Left ventricle myocardium inferior (tissue), 1 donor: ENCODE measurements around the gene LAMP5. TPM values are rescaled to one million over a fixed set of nuclear protein-coding genes. Genes with fewer than 3 reads are reported as not detected.

Source experiments
- DNase-seq: peaks from one replicate; pipeline ENCODE4 v3.0.0-alpha.2; 2020
- H3K27ac ChIP-seq: fragments of 200-600 bp; replicated peaks from 2 replicates; pipeline ENCODE4 v1.8.0; 2021
- H3K27me3 ChIP-seq: fragments of 200-600 bp; 2 replicates; pipeline ENCODE4 v1.8.0; 2021; ENCODE audit warnings: low read depth
- H3K36me3 ChIP-seq: fragments of 200-600 bp; 2 replicates; pipeline ENCODE4 v1.8.0; 2021
- H3K4me1 ChIP-seq: fragments of 200-600 bp; 2 replicates; pipeline ENCODE4 v1.8.0; 2021
- H3K4me3 ChIP-seq: fragments of 200-600 bp; 2 replicates; pipeline ENCODE4 v1.8.0; 2021; ENCODE audit warnings: mild to moderate bottlenecking, moderate library complexity
- H3K9me3 ChIP-seq: fragments of 200-600 bp; replicated peaks from 2 replicates; pipeline ENCODE4 v1.8.0; 2021
- CTCF ChIP-seq: fragments of 200-600 bp; IDR thresholded peaks from 2 replicates; pipeline ENCODE4 v1.8.0; 2021; ENCODE audit warnings: antibody characterized with exemption, mild to moderate bottlenecking, borderline replicate concordance
- intact Hi-C: fragments of 100-400 bp; cut with micrococcal nuclease; formaldehyde crosslinking; loops from one replicate; pipeline ENCODE4 v1.11.0; 2022
- total RNA-seq: library from RNA; stranded (reverse); fragmentation: NEBNext Ultra II Directional; extraction: Animal tissue kit (Norgen Biotek cat#: 25700); gene quantifications from one replicate; pipeline ENCODE4 v1.2.1, GENCODE V29; 2021
- donor health status: DM: no; HTN: yes; CAD: no; lungs with severe emphysema.

The LAMP5 gene
- total RNA-seq, 1 donor from 2014 or later = not detected

GRCh38 chr20:9517297-9518162, 3.1 kb downstream of the LAMP5 start:
- Histone ChIP-seq H3K27ac (no peak overlapping the region), H3K36me3 (no peaks in the 10 kb centered on the region), H3K9me3 (no peaks in the 10 kb centered on the region), H3K4me3 (no peak overlapping the region), H3K4me1 (peaks cover 28% of the 10 kb centered on the region), H3K27me3 (peaks cover 99% of the 10 kb centered on the region)
- TF ChIP-seq CTCF = no peak
- intact Hi-C loops = no loop called here
- DNase-seq = no peak

DNA sequence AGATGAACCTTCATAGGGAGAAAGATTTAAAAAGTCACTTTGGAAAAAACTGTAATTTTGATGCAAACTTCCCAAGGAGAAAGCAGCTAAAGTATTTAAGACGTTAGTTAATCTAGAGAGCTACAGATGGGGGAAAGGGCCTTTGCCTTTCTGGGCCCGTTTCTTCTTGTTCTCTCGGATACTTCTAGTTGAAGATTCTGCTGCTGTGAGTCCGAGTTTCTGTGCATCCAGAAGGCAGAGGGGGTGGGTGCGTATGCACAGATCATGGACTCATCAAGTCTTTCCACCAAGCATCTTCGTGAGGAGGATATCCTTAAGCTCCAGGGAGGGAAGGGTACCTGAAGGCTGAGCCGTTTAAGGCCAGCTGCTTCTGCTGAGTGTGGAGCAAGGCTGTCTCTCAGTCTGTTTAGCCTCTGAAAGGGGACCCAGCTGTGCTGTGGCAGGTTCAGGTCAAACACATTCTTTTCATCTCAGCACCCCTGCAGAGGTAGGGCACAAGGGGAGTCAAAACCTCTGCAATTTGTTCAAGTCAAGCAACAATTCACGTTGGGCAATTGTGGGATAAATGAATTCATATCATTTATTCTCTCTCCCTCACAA, 4.3 kb downstream of the LAMP5 start:
- peaks cover 94% of the 10 kb centered on the region for H3K27me3 ChIP-seq
- no peaks in the 10 kb centered on the region for H3K36me3 ChIP-seq
- no peak for DNase-seq
- H3K4me1 ChIP-seq = peaks cover 28% of the 10 kb centered on the region
- H3K4me3 ChIP-seq = no peak overlapping the region
- no peaks in the 10 kb centered on the region for H3K9me3 ChIP-seq
- intact Hi-C loops = no loop called here
- H3K27ac ChIP-seq = no peak overlapping the region
- no peak for TF ChIP-seq CTCF

- no peak for DNase-seq
- no peak overlapping the region for H3K27ac ChIP-seq
- no peaks in the 10 kb centered on the region for H3K36me3 ChIP-seq
- intact Hi-C loops = no loop called here
- no peak for TF ChIP-seq CTCF
- H3K4me1 ChIP-seq = peaks cover 18% of the 10 kb centered on the region
- H3K4me3 ChIP-seq = no peak overlapping the region
- no peaks in the 10 kb centered on the region for H3K9me3 ChIP-seq
- H3K27me3 ChIP-seq = peaks cover 80% of the 10 kb centered on the region
These were observed 5.7 kb downstream of the LAMP5 start for GRCh38 chr20:9520086-9520485.

GRCh38 chr20:9523636-9524035, 9.2 kb downstream of the LAMP5 start:
- Histone ChIP-seq H3K27ac (no peak overlapping the region), H3K4me1 (no peaks in the 10 kb centered on the region), H3K9me3 (no peaks in the 10 kb centered on the region), H3K4me3 (no peak overlapping the region), H3K36me3 (no peaks in the 10 kb centered on the region), H3K27me3 (peaks cover 44% of the 10 kb centered on the region)
- DNase-seq = no peak
- intact Hi-C loops = no loop called here
- no peak for TF ChIP-seq CTCF

GRCh38 chr20:9531581-9531980, 17.2 kb downstream of the LAMP5 start:
- H3K9me3 ChIP-seq = no peaks in the 10 kb centered on the region
- no peak for DNase-seq
- no peaks in the 10 kb centered on the region for H3K4me1 ChIP-seq
- intact Hi-C loops = no loop called here
- H3K27me3 ChIP-seq = peaks cover 2% of the 10 kb centered on the region
- H3K4me3 ChIP-seq = no peak overlapping the region
- TF ChIP-seq CTCF = no peak
- no peak overlapping the region for H3K27ac ChIP-seq
- no peaks in the 10 kb centered on the region for H3K36me3 ChIP-seq
